GM12878 (cell line): Measurements from ENCODE around the gene NDUFB2. TPM values are rescaled to one million over a fixed set of nuclear protein-coding genes. Genes with fewer than 3 reads are reported as not detected.

Source experiments
- ATAC-seq: fragments of 200-7000 bp; cut with Tn5 transposase; 3 replicates; pipeline ENCODE4 v1.9.1; 2020; ENCODE audit warnings: mild to moderate bottlenecking, moderate library complexity
- BruUV-seq: library from RNA; stranded (reverse); fragments of 400-500 nt; replicated peaks from 2 replicates; lab custom pipeline; 2021; lab: Mats Ljungman, UMichigan
- CTCF ChIA-PET: fragments of 300-600 bp; sonication (Branson Sonifier 250); formaldehyde crosslinking; extraction: SDS; loops from one replicate; lab custom pipeline; 2021; ENCODE audit warnings: inconsistent platforms; lab: Yijun Ruan, JAX
- POLR2A ChIA-PET: fragments of 350-600 bp; formaldehyde crosslinking; extraction: SDS; loops from one replicate; lab custom pipeline; 2021; ENCODE audit warnings: inconsistent platforms; lab: Charles Lee
- RAD21 ChIA-PET: fragments of 300-600 bp; sonication (Branson Sonifier 250); formaldehyde crosslinking; loops from one replicate; lab custom pipeline; 2023; ENCODE audit warnings: antibody characterized with exemption; ENCODE audit not compliant: unreplicated experiment; lab: Charles Lee
- SMC1A ChIA-PET: fragments of 300-600 bp; sonication (Branson Sonifier 250); formaldehyde crosslinking; loops from one replicate; lab custom pipeline; 2023; ENCODE audit not compliant: unreplicated experiment, uncharacterized antibody; lab: Charles Lee
- DNase-seq: peaks from one replicate; pipeline ENCODE4 v3.0.0-alpha.2; 2011; ENCODE audit warnings: low read depth, low spot score
- FAIRE-seq: peaks from 3 replicates; lab custom pipeline; 2011; peaks lifted over from hg19 to GRCh38; lab: Jason Lieb, UNC
- H2AFZ ChIP-seq: 2 replicates; pipeline ENCODE4 v1.6.0; 2011; ENCODE audit warnings: low read depth, low read length, control low read depth; ENCODE audit not compliant: control insufficient read depth
- H3K27ac ChIP-seq: 2 replicates; pipeline ENCODE4 v1.5.1; 2011; ENCODE audit warnings: control low read depth; ENCODE audit not compliant: control insufficient read depth, insufficient read depth
- H3K27me3 ChIP-seq, 2 experiments: replicated peaks in 1 of 2; 2 replicates each; pipeline versions ENCODE4 v1.6.0 to v1.6.1; 2011; ENCODE audit warnings: low read length in 1 of 2; ENCODE audit not compliant: control insufficient read depth in 2 of 2, insufficient read depth in 2 of 2
- H3K36me3 ChIP-seq, 2 experiments: 2 replicates each; pipeline ENCODE4 v1.5.1; 2011; ENCODE audit warnings: low read length in 1 of 2; ENCODE audit not compliant: control insufficient read depth in 2 of 2, insufficient read depth in 2 of 2
- H3K4me1 ChIP-seq: 2 replicates; pipeline ENCODE4 v1.6.1; 2011; ENCODE audit warnings: mild to moderate bottlenecking, low read length, moderate library complexity, mixed read lengths; ENCODE audit not compliant: control insufficient read depth, insufficient read depth
- H3K4me2 ChIP-seq: 2 replicates; pipeline ENCODE4 v1.6.0; 2011; ENCODE audit warnings: control low read depth; ENCODE audit not compliant: control insufficient read depth, insufficient read depth
- H3K4me3 ChIP-seq: fragments of 200-600 bp; sonication (generic); 2 replicates; pipeline ENCODE4 v1.5.1; 2016
- H3K79me2 ChIP-seq: 2 replicates; pipeline ENCODE4 v1.6.0; 2011; ENCODE audit warnings: low read length; ENCODE audit not compliant: control insufficient read depth, insufficient read depth
- H3K9ac ChIP-seq: 2 replicates; pipeline ENCODE4 v1.8.0; 2011; ENCODE audit warnings: low read length, control low read depth, mixed read lengths; ENCODE audit not compliant: control insufficient read depth, insufficient read depth
- H3K9me3 ChIP-seq: replicated peaks from 3 replicates; pipeline ENCODE4 v1.5.1; 2011; ENCODE audit warnings: mild to moderate bottlenecking, low read length; ENCODE audit not compliant: control insufficient read depth, insufficient read depth
- H4K20me1 ChIP-seq: 2 replicates; pipeline ENCODE4 v1.6.0; 2011; ENCODE audit not compliant: control insufficient read depth, insufficient read depth
- BCL3 ChIP-seq: IDR thresholded peaks from 2 replicates; pipeline ENCODE4 v1.6.1; 2011; ENCODE audit warnings: borderline replicate concordance, low read depth, mild to moderate bottlenecking, moderate library complexity, low read length; ENCODE audit not compliant: insufficient read depth, poor library complexity, severe bottlenecking
- EGR1 ChIP-seq, 2 experiments: IDR thresholded peaks; 1 replicate in 1 of 2; 2 replicates in 1 of 2; pipeline ENCODE4 v1.6.1; 2011 to 2012; ENCODE audit warnings: low read depth in 2 of 2, low read length in 2 of 2, borderline replicate concordance in 1 of 2, mild to moderate bottlenecking in 1 of 2, moderate library complexity in 1 of 2
- IRF3 ChIP-seq: fragments of 450-650 bp; IDR thresholded peaks from 2 replicates; pipeline ENCODE4 v1.6.1; 2014; ENCODE audit warnings: mild to moderate bottlenecking
- JUNB ChIP-seq: IDR thresholded peaks from 2 replicates; pipeline ENCODE4 v1.6.1; 2016; ENCODE audit warnings: antibody characterized with exemption, mild to moderate bottlenecking
- NR2C1 ChIP-seq: fragments of 450-650 bp; IDR thresholded peaks from 2 replicates; pipeline ENCODE4 v1.6.1; 2017; ENCODE audit warnings: antibody characterized with exemption, mild to moderate bottlenecking, moderate library complexity
- NRF1 ChIP-seq: conservative IDR thresholded peaks from 2 replicates; pipeline ENCODE4 v1.6.1; 2011; ENCODE audit warnings: mild to moderate bottlenecking, low read depth, low read length, improper control_type of control experiment
- POLR2A ChIP-seq: IDR thresholded peaks from 2 replicates; pipeline ENCODE4 v1.6.1; 2011; ENCODE audit warnings: low read depth, mild to moderate bottlenecking, low read length
- RAD51 ChIP-seq: fragments of 450-650 bp; IDR thresholded peaks from 2 replicates; pipeline ENCODE4 v1.6.1; 2016; ENCODE audit warnings: moderate library complexity, mild to moderate bottlenecking, inconsistent platforms
- SIN3A ChIP-seq: IDR thresholded peaks from 2 replicates; pipeline ENCODE4 v1.6.1; 2012; ENCODE audit warnings: low read depth, low read length, improper control_type of control experiment
- YY1 ChIP-seq: IDR thresholded peaks from 2 replicates; pipeline ENCODE4 v1.6.1; 2011; ENCODE audit warnings: low read depth, mild to moderate bottlenecking, low read length
- ZNF592 ChIP-seq: fragments of 450-650 bp; IDR thresholded peaks from 2 replicates; pipeline ENCODE4 v1.6.1; 2017; ENCODE audit warnings: mild to moderate bottlenecking, moderate library complexity
- ZZZ3 ChIP-seq: IDR thresholded peaks from 2 replicates; pipeline ENCODE4 v1.6.1; 2011; ENCODE audit warnings: low read depth; ENCODE audit not compliant: control insufficient read depth, insufficient read length
- WGBS: methylation state at CpG from one replicate; pipeline ENCODE4 v1.1.6; 2016; ENCODE audit warnings: low lambda C conversion rate; ENCODE audit not compliant: insufficient replicate concordance, insufficient coverage; ENCODE audit errors: missing lambda C conversion rate; 5-methylcytosine and 5-hydroxymethylcytosine counted together
- in situ Hi-C: fragments of 300-500 bp; cut with MboI; formaldehyde crosslinking; loops from 9 replicates; pipeline ENCODE4 v1.14.3; 2018; ENCODE audit warnings: mixed read lengths
- intact Hi-C: fragments of 100-400 bp; cut with micrococcal nuclease; formaldehyde crosslinking; loops from one replicate; pipeline ENCODE4 v1.14.2; 2022; ENCODE audit not compliant: unreplicated experiment
- polyA plus RNA-seq, 11 experiments: library from polyadenylated mRNA; depleted of rRNA in 4 of 11; unstranded in 6 of 11; stranded (reverse) in 5 of 11; fragments of >200 nt; fragmentation: Nextera tagmentation in 4 of 11; fragmentation: Illumina TruSeq in 1 of 11; extraction: Ambion mirVana in 4 of 11; extraction: Trizol in 1 of 11; gene quantifications; 1 replicate in 1 of 11; 2 replicates in 10 of 11; pipeline versions ENCODE4 v1.2.1 to v1.2.3, GENCODE V29; 2011 to 2016; ENCODE audit warnings: inconsistent platforms in 2 of 11, missing spikeins in 2 of 11, low read depth in 1 of 11
- total RNA-seq, 4 experiments: library from RNA; depleted of rRNA in 3 of 4; stranded (reverse); fragments of >200 nt in 3 of 4; fragmentation: Illumina TruSeq in 1 of 4; extraction: Trizol in 1 of 4; gene quantifications; 2 replicates each; pipeline versions ENCODE4 v1.2.1 to v1.2.3, GENCODE V29; 2013 to 2021

NDUFB2 gene
- total and polyA plus RNA-seq, 10 of the 15 experiments (the other 5 are each of a cell fraction or from before 2014, with no cell fraction given), result 109 to 1,236 (median 323) TPM

- ATAC-seq (no peak), DNase-seq (no peak), FAIRE-seq (no peak)
- Histone ChIP-seq H3K4me3 (no peak overlapping the region), H4K20me1 (no peaks in the 10 kb centered on the region; the same call in 1 of the 2 replicates), H3K9me3 (no peaks in the 10 kb centered on the region), H3K4me2 (no peak overlapping the region), H3K36me3 (no peaks in the 10 kb centered on the region), H2AFZ (no peak overlapping the region), H3K9ac (no peak overlapping the region), H3K27ac (no peak overlapping the region), H3K4me1 (no peaks in the 10 kb centered on the region; the same call in 1 of the 2 replicates), H3K79me2 (no peaks in the 10 kb centered on the region), H3K27me3 (no peaks in the 10 kb centered on the region)
- ChIA-PET SMC1A (interaction anchor here (0.8 to 1.4 kb wide), 4 partner anchors 10 to 289 kb away, joined by 3 read pairs; no protein-coding TSS in a partner anchor), CTCF (no interaction called here), RAD21 (no interaction called here), POLR2A (interaction anchor here (0.6 to 1.4 kb wide), 2 partner anchors 46 to 365 kb away, joined by 3 to 4 read pairs; no protein-coding TSS in a partner anchor)
- no TSS peak for BruUV-seq
- intact Hi-C loops, result no loop called here
- in situ Hi-C loops, result no loop called here
- TF ChIP-seq IRF3 (no peak), NR2C1 (no peak), BCL3 (no peak), POLR2A (no peak), SIN3A (no peak), ZZZ3 (no peak), NRF1 (no peak), ZNF592 (no peak), YY1 (no peak), EGR1 (IDR thresholded peaks at IDR 0.05; ENCODE audit: borderline replicate concordance in 1 of 2, low read depth in 2 of 2, low read length in 2 of 2) (no peak), JUNB (no peak), RAD51 (no peak)
- 0% methylated on average over 1 of the region's 1 CpG for whole genome bisulfite sequencing
These were observed 25.7 kb downstream of the NDUFB2 start for GRCh38 chr7:140722254-140722653.
